DLD1 (cell line): ENCODE results near the gene SLC4A1AP.

Experiments used
- in situ Hi-C: cut with HindIII; loops from 2 replicates; pipeline ENCODE4 v1.10.0; 2017; ENCODE audit warnings: low sequenced_read_pairs

The SLC4A1AP gene

GRCh38 chr2:27737676-27738348 lies 74.1 kb downstream of the SLC4A1AP start:
- in situ Hi-C loops: loop anchor here (10.0 kb wide), 1 partner anchor 667 kb away; no protein-coding TSS in a partner anchor

DNA sequence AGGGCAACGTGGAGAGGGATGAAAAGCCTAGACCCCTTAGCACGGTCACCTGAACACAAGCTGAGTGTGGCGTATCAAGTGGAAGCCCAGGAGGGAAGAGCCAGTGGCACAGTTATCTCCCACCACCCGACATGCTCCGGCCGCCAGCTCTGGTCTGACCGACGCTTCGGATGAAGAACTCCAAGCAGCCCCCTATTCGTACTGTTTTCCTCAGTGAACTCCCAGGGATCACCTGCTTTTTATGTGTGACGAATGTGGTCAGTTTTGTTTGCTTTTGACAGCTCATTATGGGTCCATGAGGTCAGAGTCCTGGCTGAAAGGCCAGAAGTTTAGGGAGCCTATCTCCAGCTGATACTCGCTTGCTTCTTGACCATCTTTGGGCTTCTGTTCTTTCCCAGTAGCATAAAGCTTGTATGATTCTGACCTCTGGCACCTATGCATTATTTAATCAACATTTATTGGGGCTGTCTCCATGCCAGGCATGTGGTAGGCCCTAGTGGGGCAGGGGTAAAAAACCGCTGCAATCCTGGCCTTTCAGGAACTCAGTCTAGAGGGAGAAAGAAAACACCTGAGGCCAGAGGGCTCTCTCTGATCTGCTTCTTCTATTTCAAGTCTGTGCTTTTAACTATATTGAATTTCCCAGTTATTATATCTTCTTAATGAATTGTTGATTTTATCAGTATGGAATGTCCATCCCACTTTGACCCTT lies 74.8 kb downstream of the SLC4A1AP start:
- in situ Hi-C loops: loop anchor here (10.0 kb wide), 1 partner anchor 666 kb away; no protein-coding TSS in a partner anchor

DNA sequence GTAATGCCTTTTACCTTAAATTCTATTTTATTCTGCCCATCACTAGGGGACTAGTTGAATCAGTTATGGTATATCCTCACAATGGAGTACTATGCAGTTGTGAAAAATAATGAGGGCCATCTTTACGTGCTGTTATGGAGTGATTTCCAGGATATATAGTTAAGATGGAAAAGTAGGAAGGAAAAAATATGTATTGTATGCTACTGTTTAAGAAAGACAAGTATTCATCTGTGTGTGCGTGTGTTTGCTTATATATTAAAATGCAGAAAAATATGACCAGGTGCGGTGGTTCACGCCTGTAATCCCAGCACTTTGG lies 75.3 kb downstream of the SLC4A1AP start:
- in situ Hi-C loops: loop anchor here (10.0 kb wide), 1 partner anchor 666 kb away; no protein-coding TSS in a partner anchor

- in situ Hi-C loops: no loop called here
Observed at GRCh38 chr2:27741673-27742072, 78.0 kb downstream of the SLC4A1AP start.

- in situ Hi-C loops: no loop called here
Observed at GRCh38 chr2:27742571-27742970, 78.9 kb downstream of the SLC4A1AP start.
